Measurements from ENCODE around the gene DOCK1. TPM values are rescaled to one million over a fixed set of nuclear protein-coding genes. Genes with fewer than 3 reads are reported as not detected.

The DOCK1 gene
- total RNA-seq, 1 donor from 2014 or later: 72.6 TPM

- Mint-ChIP-seq H3K4me3 (no peak overlapping the region), H3K9me3 (no peaks in the 10 kb centered on the region), H3K36me3 (peaks cover 26% of the 10 kb centered on the region), H3K4me1 (no peaks in the 10 kb centered on the region), H3K27me3 (ENCODE audit: insufficient read depth, low read depth) (peaks cover 2% of the 10 kb centered on the region), H3K27ac (peak overlapping the region; percentile 91)
- Histone ChIP-seq H3K36me3 (no peaks in the 10 kb centered on the region), H3K9ac (no peak overlapping the region), H3K27me3 (no peaks in the 10 kb centered on the region), H3K4me2 (no peak overlapping the region), H3F3A (ENCODE audit: low read depth) (no peaks in the 10 kb centered on the region), H3K4me1 (no peaks in the 10 kb centered on the region), H3K27ac (no peak overlapping the region), H3K4me3 (no peak overlapping the region), H3K79me2 (ENCODE audit: low read depth) (no peaks in the 10 kb centered on the region), H2AFZ (replicated peaks) (no peak overlapping the region), H4K20me1 (ENCODE audit: low read depth) (no peaks in the 10 kb centered on the region), H3K9me3 (ENCODE audit: low read depth) (no peaks in the 10 kb centered on the region)
- TF ChIP-seq CTCF (IDR thresholded peaks at IDR 0.05) (no peak), EZH2phosphoT487 (IDR thresholded peaks at IDR 0.05) (no peak), EZH2 (IDR thresholded peaks at IDR 0.05) (no peak)
- DNase-seq (ENCODE audit: low spot score): no peak
Measured at GRCh38 chr10:127100983-127101615, 195.9 kb downstream of the DOCK1 start.

GRCh38 chr10:127102176-127102575 is 196.9 kb downstream of the DOCK1 start:
- Histone ChIP-seq H2AFZ (replicated peaks) (no peak overlapping the region), H3F3A (ENCODE audit: low read depth) (no peaks in the 10 kb centered on the region), H3K9me3 (ENCODE audit: low read depth) (no peaks in the 10 kb centered on the region), H3K27me3 (no peaks in the 10 kb centered on the region), H3K4me1 (no peaks in the 10 kb centered on the region), H4K20me1 (ENCODE audit: low read depth) (no peaks in the 10 kb centered on the region), H3K36me3 (no peaks in the 10 kb centered on the region), H3K9ac (no peak overlapping the region), H3K4me2 (no peak overlapping the region), H3K79me2 (ENCODE audit: low read depth) (no peaks in the 10 kb centered on the region), H3K4me3 (no peak overlapping the region), H3K27ac (no peak overlapping the region)
- TF ChIP-seq EZH2 (IDR thresholded peaks at IDR 0.05) (no peak), CTCF (IDR thresholded peaks at IDR 0.05) (no peak), EZH2phosphoT487 (IDR thresholded peaks at IDR 0.05) (no peak)
- no peaks in the 10 kb centered on the region for H3K9me3 Mint-ChIP-seq
- peaks cover 29% of the 10 kb centered on the region for H3K36me3 Mint-ChIP-seq
- no peak overlapping the region for H3K27ac Mint-ChIP-seq
- no peak for DNase-seq (ENCODE audit: low spot score)
- H3K4me1 Mint-ChIP-seq: no peaks in the 10 kb centered on the region
- H3K27me3 Mint-ChIP-seq (ENCODE audit: insufficient read depth, low read depth): peaks cover 4% of the 10 kb centered on the region
- H3K4me3 Mint-ChIP-seq: no peak overlapping the region

DNA sequence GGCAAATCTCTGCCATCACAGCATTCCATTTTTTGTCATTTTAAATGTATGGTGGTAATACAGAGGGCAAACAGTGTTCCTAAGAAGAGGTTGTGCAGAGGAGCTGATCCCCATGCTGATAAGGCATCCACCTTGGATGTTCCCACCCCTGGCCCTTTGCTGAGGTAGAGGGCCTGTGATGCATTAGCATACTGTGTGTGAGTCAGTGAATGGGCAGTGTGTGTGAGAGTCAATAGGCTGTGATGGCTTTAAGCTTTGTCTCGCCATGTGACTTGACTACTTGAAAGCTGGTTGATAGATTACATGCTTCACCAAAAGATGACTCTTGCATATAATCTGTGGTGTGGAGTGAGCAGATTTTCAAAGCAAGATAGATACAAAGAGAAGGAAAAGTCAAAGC is 209.9 kb downstream of the DOCK1 start:
- Histone ChIP-seq H3K79me2 (ENCODE audit: low read depth) (no peaks in the 10 kb centered on the region), H3F3A (ENCODE audit: low read depth) (no peaks in the 10 kb centered on the region), H3K4me2 (no peak overlapping the region), H2AFZ (replicated peaks) (no peak overlapping the region), H3K9ac (no peak overlapping the region), H4K20me1 (ENCODE audit: low read depth) (peaks cover 63% of the 10 kb centered on the region), H3K27ac (no peak overlapping the region), H3K4me3 (no peak overlapping the region), H3K27me3 (no peaks in the 10 kb centered on the region), H3K9me3 (ENCODE audit: low read depth) (no peaks in the 10 kb centered on the region), H3K4me1 (no peaks in the 10 kb centered on the region), H3K36me3 (no peaks in the 10 kb centered on the region)
- Mint-ChIP-seq H3K4me1 (no peaks in the 10 kb centered on the region), H3K4me3 (no peak overlapping the region), H3K27me3 (ENCODE audit: insufficient read depth, low read depth) (no peaks in the 10 kb centered on the region), H3K27ac (no peak overlapping the region), H3K9me3 (no peaks in the 10 kb centered on the region), H3K36me3 (peaks cover 13% of the 10 kb centered on the region)
- TF ChIP-seq CTCF (IDR thresholded peaks at IDR 0.05): no peak
- TF ChIP-seq EZH2phosphoT487 (IDR thresholded peaks at IDR 0.05): no peak
- DNase-seq (ENCODE audit: low spot score): no peak
